Stimulated activated CD8-positive, alpha-beta memory T cell treated with anti-CD3 and anti-CD28 coated beads, Interleukin-4, amount 100 ng/mL, for 1 hour (primary cell): ENCODE results near the gene SMARCA2.

Experiments
- DNase-seq, 2 donors: peaks; one replicate each; pipeline ENCODE4 v3.0.0-alpha.2; 2020; ENCODE audit warnings: low read depth in 2 of 2, low spot score in 1 of 2

SMARCA2 gene

DNA sequence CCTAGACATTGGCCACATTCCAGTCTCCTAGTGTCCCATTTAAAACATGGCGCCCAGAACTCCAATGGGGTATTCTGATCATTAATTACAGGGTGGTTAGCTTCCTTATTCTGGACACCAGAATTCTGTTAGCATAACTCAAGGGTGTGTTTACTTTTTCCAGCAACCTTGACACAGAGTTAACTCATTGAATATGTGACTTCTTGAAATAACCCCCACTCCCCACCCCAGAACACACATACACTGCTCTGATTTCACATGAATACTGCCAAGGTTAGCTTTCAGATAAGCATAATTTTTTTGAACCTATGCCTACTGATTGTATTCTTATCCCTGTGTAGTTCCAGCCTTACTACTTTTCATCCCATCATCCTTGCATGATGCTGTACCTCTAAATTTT is 151.1 kb downstream of the SMARCA2 start:
- DNase-seq, result no peak

- DNase-seq, result no peak
Observed at GRCh38 chr9:2169035-2169434, 153.9 kb downstream of the SMARCA2 start.

- DNase-seq, result no peak
Observed at GRCh38 chr9:2170722-2171121, 155.6 kb downstream of the SMARCA2 start.

GRCh38 chr9:2173170-2173569 is 158.0 kb downstream of the SMARCA2 start:
- DNase-seq, result no peak

GRCh38 chr9:2173861-2174260 is 158.7 kb downstream of the SMARCA2 start:
- DNase-seq, result no peak

DNA sequence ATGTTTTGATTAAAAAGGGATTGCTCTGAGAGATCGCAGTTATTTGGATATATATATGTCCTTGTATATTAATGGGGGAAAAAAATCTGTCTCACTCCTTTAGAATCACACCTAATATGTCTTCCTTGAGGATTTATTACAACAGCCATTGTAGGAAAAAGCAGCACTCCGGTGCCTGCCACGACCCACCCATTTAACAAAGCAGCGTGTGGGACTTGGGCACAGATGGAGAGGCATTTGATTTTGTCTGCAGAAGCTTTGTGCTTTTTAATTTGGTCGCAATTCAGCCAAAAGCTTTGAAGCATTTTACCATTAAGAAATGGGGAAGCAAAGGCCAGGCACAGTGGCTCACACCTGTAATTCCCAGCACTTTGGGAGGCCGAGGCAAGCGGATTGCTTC is 159.2 kb downstream of the SMARCA2 start:
- DNase-seq, result no peak

DNA sequence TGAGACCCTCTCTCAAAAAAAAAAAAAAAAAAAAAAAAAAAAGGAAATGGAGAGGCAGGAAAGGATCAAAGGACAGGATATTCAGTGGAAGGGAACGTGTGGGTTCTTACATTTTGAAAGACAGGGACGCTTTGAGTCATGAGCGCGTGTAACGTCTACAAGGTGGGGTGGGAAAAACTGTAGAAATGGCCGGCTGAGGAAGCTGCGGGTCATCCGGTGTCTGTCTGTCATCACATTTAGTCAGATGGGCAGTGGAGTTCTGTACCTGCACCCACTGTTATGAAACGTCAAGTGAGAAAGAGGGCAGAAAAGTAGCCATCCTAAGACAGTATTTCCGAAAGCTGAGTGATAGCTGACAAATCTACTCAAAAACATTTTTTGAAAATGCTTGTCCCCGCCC is 159.8 kb downstream of the SMARCA2 start:
- no peak for DNase-seq

GRCh38 chr9:2177121-2177520 is 162.0 kb downstream of the SMARCA2 start:
- no peak for DNase-seq

DNA sequence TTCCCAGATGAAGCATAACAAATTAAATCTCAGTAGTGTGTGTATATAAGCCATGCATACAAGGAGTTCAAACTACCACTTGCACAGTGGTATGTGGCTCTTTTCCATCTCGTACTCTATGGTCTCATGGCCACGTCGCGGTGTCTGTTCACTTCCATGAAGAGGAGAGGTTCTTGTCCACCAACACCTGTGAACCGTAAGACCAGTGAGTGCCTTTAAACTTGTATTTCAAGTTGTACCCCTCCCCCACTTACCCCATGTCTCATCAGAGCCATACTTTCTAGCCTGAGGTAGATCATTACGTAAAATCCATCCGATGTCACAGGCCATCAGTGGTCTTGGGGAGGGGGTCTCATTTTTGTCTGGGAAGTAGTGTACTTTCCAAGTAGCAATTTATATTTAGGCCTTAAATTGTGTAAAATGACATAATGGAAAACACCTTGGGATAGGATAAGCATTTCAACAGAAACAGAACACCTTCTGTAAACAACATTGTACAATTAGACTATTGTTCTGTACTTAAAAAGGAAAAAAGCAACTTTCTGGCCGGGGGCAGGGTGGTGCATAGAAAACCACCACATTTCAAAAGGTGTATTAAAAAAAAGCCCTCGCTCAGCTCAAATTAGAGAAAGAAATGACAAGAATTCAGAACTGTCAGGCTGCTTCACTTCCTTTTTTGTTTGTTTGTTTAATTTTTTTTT is 163.0 kb downstream of the SMARCA2 start:
- DNase-seq, result no peak

GRCh38 chr9:2179567-2179966 is 164.4 kb downstream of the SMARCA2 start:
- no peak for DNase-seq

DNA sequence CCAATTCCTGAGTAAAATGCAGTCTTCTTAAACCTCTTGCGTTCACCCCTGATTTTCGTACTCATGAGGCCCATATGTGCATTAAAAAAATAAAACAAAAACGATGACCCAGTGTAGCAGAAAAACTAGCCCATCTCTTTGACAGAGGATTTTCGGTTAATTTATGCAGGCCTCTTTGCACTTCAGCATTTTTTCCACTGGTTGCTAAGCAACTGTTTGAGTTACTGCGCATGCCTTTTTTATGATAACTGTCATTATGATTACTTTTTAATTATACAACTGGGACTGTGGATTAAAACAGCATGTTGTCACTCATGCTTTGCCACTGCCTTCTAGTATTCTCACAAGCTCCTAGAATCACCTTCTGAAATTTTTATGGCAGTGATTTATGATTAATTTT is 165.0 kb downstream of the SMARCA2 start:
- DNase-seq, result no peak

- no peak for DNase-seq
Observed at GRCh38 chr9:2180704-2181103, 165.6 kb downstream of the SMARCA2 start.

- DNase-seq, result no peak
Observed at GRCh38 chr9:2181792-2182191, 166.6 kb downstream of the SMARCA2 start.

- DNase-seq, result no peak
Observed at GRCh38 chr9:2190939-2191608, 175.9 kb downstream of the SMARCA2 start.

- DNase-seq, result no peak
Observed at GRCh38 chr9:2191609-2191972, 176.4 kb downstream of the SMARCA2 start.

DNA sequence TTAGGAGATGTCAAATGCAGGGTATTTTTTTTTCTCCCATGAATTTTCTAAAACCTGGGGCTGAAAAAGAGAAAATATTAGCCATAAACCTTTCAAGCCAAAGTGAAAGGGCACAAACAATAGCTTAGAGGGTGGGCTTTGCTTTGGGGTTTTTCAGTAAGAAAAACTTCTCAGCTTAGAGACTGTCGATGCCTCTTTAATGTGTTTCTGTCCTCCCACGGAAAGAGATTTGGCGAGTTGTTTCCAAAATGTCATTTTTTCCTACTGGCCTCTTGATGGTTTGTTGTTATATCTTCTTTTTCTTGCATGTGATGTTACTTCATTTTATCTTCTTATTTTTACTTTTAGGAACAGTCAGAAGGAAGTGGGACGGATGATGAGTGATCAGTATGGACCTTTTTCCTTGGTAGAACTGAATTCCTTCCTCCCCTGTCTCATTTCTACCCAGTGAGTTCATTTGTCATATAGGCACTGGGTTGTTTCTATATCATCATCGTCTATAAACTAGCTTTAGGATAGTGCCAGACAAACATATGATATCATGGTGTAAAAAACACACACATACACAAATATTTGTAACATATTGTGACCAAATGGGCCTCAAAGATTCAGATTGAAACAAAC is 177.3 kb downstream of the SMARCA2 start:
- DNase-seq, result no peak

DNA sequence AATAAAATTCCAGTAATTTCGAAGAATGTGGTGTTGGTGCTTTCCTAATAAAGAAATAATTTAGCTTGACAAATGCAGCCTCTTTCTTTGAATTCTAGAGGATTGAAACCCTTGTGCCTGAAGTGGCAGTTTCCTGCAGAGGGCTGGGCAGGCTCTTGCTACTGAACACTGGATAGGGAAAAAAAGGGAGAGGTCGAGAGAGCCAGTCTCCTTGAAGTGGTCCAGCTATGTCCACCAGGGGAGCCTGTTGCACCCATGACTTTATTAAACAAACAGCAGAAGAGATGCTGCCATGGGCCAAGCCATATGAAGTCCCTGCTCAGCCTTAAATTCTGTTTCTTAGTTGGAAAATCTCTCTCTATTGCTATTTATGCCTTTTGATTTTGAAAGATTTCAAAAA is 178.4 kb downstream of the SMARCA2 start:
- DNase-seq, result no peak

GRCh38 chr9:2195211-2195610 is 180.1 kb downstream of the SMARCA2 start:
- no peak for DNase-seq

- DNase-seq, result no peak
Observed at GRCh38 chr9:2196757-2197156, 181.6 kb downstream of the SMARCA2 start.

GRCh38 chr9:2198956-2199635 is 183.9 kb downstream of the SMARCA2 start:
- DNase-seq, result no peak

GRCh38 chr9:2199999-2200796 is 185.1 kb downstream of the SMARCA2 start:
- DNase-seq, result no peak
